Osteocyte (in vitro differentiated cells): Measurements from ENCODE around the gene ARHGAP8. TPM values are rescaled to one million over a fixed set of nuclear protein-coding genes. Genes with fewer than 3 reads are reported as not detected.

Experiments used
- DNase-seq: peaks from one replicate; pipeline ENCODE4 v3.0.0; 2021; ENCODE audit warnings: mixed read lengths; ENCODE audit not compliant: unreplicated experiment; ENCODE audit errors: extremely low spot score
- H3K27ac Mint-ChIP-seq: one replicate; pipeline ENCODE4 v1.8.0; 2021; ENCODE audit warnings: mild to moderate bottlenecking, mixed read lengths; ENCODE audit not compliant: unreplicated experiment
- H3K27me3 Mint-ChIP-seq: one replicate; pipeline ENCODE4 v1.8.0; 2021; ENCODE audit warnings: mixed read lengths; ENCODE audit not compliant: unreplicated experiment
- H3K36me3 Mint-ChIP-seq: one replicate; pipeline ENCODE4 v1.8.0; 2021; ENCODE audit warnings: mixed read lengths; ENCODE audit not compliant: unreplicated experiment
- H3K4me1 Mint-ChIP-seq: one replicate; pipeline ENCODE4 v1.8.0; 2021; ENCODE audit warnings: mixed read lengths; ENCODE audit not compliant: unreplicated experiment
- H3K4me3 Mint-ChIP-seq: one replicate; pipeline ENCODE4 v1.8.0; 2021; ENCODE audit warnings: mild to moderate bottlenecking, moderate library complexity, mixed read lengths; ENCODE audit not compliant: unreplicated experiment
- H3K9me3 Mint-ChIP-seq: one replicate; pipeline ENCODE4 v1.8.0; 2021; ENCODE audit warnings: mixed read lengths; ENCODE audit not compliant: unreplicated experiment
- CTCF ChIP-seq: fragments of 200-600 bp; sonication (generic); IDR thresholded peaks from 2 replicates; pipeline ENCODE4 v1.5.0; 2021; ENCODE audit warnings: antibody characterized with exemption, mild to moderate bottlenecking, moderate library complexity
- total RNA-seq: library from RNA; stranded (reverse); gene quantifications from 2 replicates; pipeline ENCODE4 v1.2.1, GENCODE V29; 2021

The ARHGAP8 gene
- total RNA-seq, 1 donor from 2014 or later: 0.89 TPM

- Mint-ChIP-seq H3K4me3 (no peak overlapping the region), H3K27ac (no peak overlapping the region), H3K36me3 (peaks cover 6% of the 10 kb centered on the region), H3K4me1 (no peaks in the 10 kb centered on the region), H3K27me3 (no peaks in the 10 kb centered on the region), H3K9me3 (no peaks in the 10 kb centered on the region)
- no peak for DNase-seq
- no peak for TF ChIP-seq CTCF
These were observed 32.6 kb upstream of the ARHGAP8 start for GRCh38 chr22:44719586-44720368.

GRCh38 chr22:44721213-44721612 lies 31.2 kb upstream of the ARHGAP8 start:
- Mint-ChIP-seq H3K27me3 (no peaks in the 10 kb centered on the region), H3K9me3 (no peaks in the 10 kb centered on the region), H3K4me1 (no peaks in the 10 kb centered on the region), H3K4me3 (no peak overlapping the region), H3K27ac (no peak overlapping the region), H3K36me3 (peaks cover 6% of the 10 kb centered on the region)
- no peak for TF ChIP-seq CTCF
- no peak for DNase-seq

GRCh38 chr22:44722611-44723010 lies 29.8 kb upstream of the ARHGAP8 start:
- Mint-ChIP-seq H3K27ac (no peak overlapping the region), H3K4me1 (no peaks in the 10 kb centered on the region), H3K36me3 (peaks cover 6% of the 10 kb centered on the region), H3K4me3 (no peak overlapping the region), H3K27me3 (no peaks in the 10 kb centered on the region), H3K9me3 (no peaks in the 10 kb centered on the region)
- no peak for TF ChIP-seq CTCF
- no peak for DNase-seq

GRCh38 chr22:44723801-44724200 lies 28.6 kb upstream of the ARHGAP8 start:
- Mint-ChIP-seq H3K27ac (no peak overlapping the region), H3K9me3 (no peaks in the 10 kb centered on the region), H3K4me1 (no peaks in the 10 kb centered on the region), H3K27me3 (no peaks in the 10 kb centered on the region), H3K36me3 (peaks cover 6% of the 10 kb centered on the region), H3K4me3 (no peak overlapping the region)
- no peak for TF ChIP-seq CTCF
- DNase-seq: no peak

- H3K4me1 Mint-ChIP-seq: peaks cover under 1% of the 10 kb centered on the region
- H3K9me3 Mint-ChIP-seq: no peaks in the 10 kb centered on the region
- H3K36me3 Mint-ChIP-seq: peaks cover 6% of the 10 kb centered on the region
- no peaks in the 10 kb centered on the region for H3K27me3 Mint-ChIP-seq
- DNase-seq: no peak
- no peak for TF ChIP-seq CTCF
- H3K4me3 Mint-ChIP-seq: no peak overlapping the region
- no peak overlapping the region for H3K27ac Mint-ChIP-seq
These were observed 28.0 kb upstream of the ARHGAP8 start for GRCh38 chr22:44724416-44724815.
